Tongue (tissue), 2 donors: ENCODE data around the gene PPP1R3C. TPM values are rescaled to one million over a fixed set of nuclear protein-coding genes. Genes with fewer than 3 reads are reported as not detected.

ENCODE experiments used
- DNase-seq: peaks from one replicate; pipeline ENCODE4 v3.0.0-alpha.2; 2015
- total RNA-seq: library from RNA; depleted of rRNA; stranded (reverse); fragments of >200 nt; gene quantifications from one replicate; pipeline ENCODE4 v1.2.3, GENCODE V29; 2014

PPP1R3C gene
- total RNA-seq, 1 donor from 2014 or later, result 540 TPM

- no peak for DNase-seq
Measured at GRCh38 chr10:91629715-91630549, 2.9 kb downstream of the PPP1R3C start.

- DNase-seq, result no peak
Measured at GRCh38 chr10:91628383-91628782, 4.5 kb downstream of the PPP1R3C start.

- DNase-seq, result no peak
Measured at GRCh38 chr10:91627344-91628102, 5.3 kb downstream of the PPP1R3C start.

- no peak for DNase-seq
Measured at GRCh38 chr10:91626936-91627335, 5.9 kb downstream of the PPP1R3C start.

GRCh38 chr10:91624633-91625032 is 8.2 kb downstream of the PPP1R3C start:
- no peak for DNase-seq

GRCh38 chr10:91622601-91623000 is 10.3 kb downstream of the PPP1R3C start:
- DNase-seq, result no peak

GRCh38 chr10:91621483-91622113 is 11.3 kb downstream of the PPP1R3C start:
- DNase-seq, result no peak

GRCh38 chr10:91617072-91617609 is 15.7 kb downstream of the PPP1R3C start:
- DNase-seq, result no peak

- DNase-seq, result no peak
Measured at GRCh38 chr10:91616137-91616536, 16.7 kb downstream of the PPP1R3C start.

GRCh38 chr10:91614225-91614624 is 18.6 kb downstream of the PPP1R3C start:
- DNase-seq, result no peak

- peak; percentile 64 for DNase-seq
Measured at GRCh38 chr10:91613411-91614187, 19.3 kb downstream of the PPP1R3C start.

GRCh38 chr10:91610919-91611318 is 22.0 kb downstream of the PPP1R3C start:
- DNase-seq, result no peak

GRCh38 chr10:91610444-91610843 is 22.4 kb downstream of the PPP1R3C start:
- no peak for DNase-seq

GRCh38 chr10:91607646-91608403 is 25.0 kb downstream of the PPP1R3C start:
- DNase-seq, result no peak

GRCh38 chr10:91605968-91606367 is 26.9 kb downstream of the PPP1R3C start:
- DNase-seq, result no peak

GRCh38 chr10:91604553-91605534 is 28.0 kb downstream of the PPP1R3C start:
- no peak for DNase-seq

GRCh38 chr10:91603931-91604331 is 28.9 kb downstream of the PPP1R3C start:
- no peak for DNase-seq

GRCh38 chr10:91602868-91603568 is 29.9 kb downstream of the PPP1R3C start:
- DNase-seq, result no peak

- no peak for DNase-seq
Measured at GRCh38 chr10:91602449-91602848, 30.4 kb downstream of the PPP1R3C start.
